HepG2 (cell line): ENCODE results near the gene PRKN. TPM values are rescaled to one million over a fixed set of nuclear protein-coding genes. Genes with fewer than 3 reads are reported as not detected.

Experiments used
- ATAC-seq: fragments of 200-7000 bp; cut with Tn5 transposase; 3 replicates; pipeline ENCODE4 v1.9.1; 2020; ENCODE audit warnings: mild to moderate bottlenecking, moderate library complexity
- BruUV-seq: library from RNA; stranded (reverse); fragments of 400-500 nt; replicated peaks from 2 replicates; lab custom pipeline; 2021; lab: Mats Ljungman, UMichigan
- CTCF ChIA-PET: fragments of 300-600 bp; formaldehyde crosslinking; extraction: SDS; loops from one replicate; lab custom pipeline; 2021; ENCODE audit warnings: low total read pairs, inconsistent platforms, low intra/inter-chr PET ratio; lab: Yijun Ruan, JAX
- POLR2A ChIA-PET: fragments of 350-600 bp; sonication (Branson Sonifier 250); formaldehyde crosslinking; loops from one replicate; lab custom pipeline; 2020; ENCODE audit warnings: antibody characterized with exemption, inconsistent platforms; lab: Yijun Ruan, JAX
- DNase-seq: peaks from one replicate; pipeline ENCODE4 v3.0.0-alpha.2; 2015; ENCODE audit warnings: low spot score
- FAIRE-seq: peaks from 3 replicates; lab custom pipeline; 2011; peaks lifted over from hg19 to GRCh38; lab: Jason Lieb, UNC
- H2AFZ ChIP-seq: one replicate; pipeline ENCODE4 v1.6.1; 2011; ENCODE audit warnings: low read length, inconsistent platforms
- H3K27ac ChIP-seq: fragments of 300-600 bp; 3 replicates; pipeline ENCODE4 v1.8.0; 2011; ENCODE audit warnings: mixed run types, mild to moderate bottlenecking, mixed read lengths, low read length, inconsistent platforms; ENCODE audit not compliant: insufficient read depth; ENCODE audit errors: extremely low read length
- H3K27me3 ChIP-seq, 2 experiments: fragments of 200-600 bp in 1 of 2; 2 replicates in 1 of 2; 3 replicates in 1 of 2; pipeline versions ENCODE4 v1.6.0 to v1.8.0; 2011; ENCODE audit warnings: low read length in 2 of 2, mild to moderate bottlenecking in 2 of 2, moderate library complexity in 2 of 2, inconsistent platforms in 1 of 2; ENCODE audit not compliant: insufficient read depth in 2 of 2, control insufficient read depth in 1 of 2
- H3K36me3 ChIP-seq, 2 experiments: fragments of 200-600 bp in 1 of 2; replicated peaks in 1 of 2; 2 replicates in 1 of 2; 3 replicates in 1 of 2; pipeline versions ENCODE4 v1.5.1 to v1.8.0; 2011; ENCODE audit warnings: low read length in 2 of 2, inconsistent platforms in 1 of 2; ENCODE audit not compliant: insufficient read depth in 2 of 2, control insufficient read depth in 1 of 2
- H3K4me1 ChIP-seq: 2 replicates; pipeline ENCODE4 v1.5.1; 2012; ENCODE audit warnings: low read length, inconsistent platforms; ENCODE audit not compliant: insufficient read depth
- H3K4me2 ChIP-seq: 2 replicates; pipeline ENCODE4 v1.6.0; 2011; ENCODE audit warnings: low read depth, low read length, inconsistent platforms
- H3K4me3 ChIP-seq, 3 experiments: fragments of 200-600 bp in 1 of 3; sonication (generic), shearing (Covaris generic) in 1 of 3; replicated peaks in 1 of 3; 2 replicates each; pipeline ENCODE4 v1.5.1; 2011 to 2016; ENCODE audit warnings: low read length in 3 of 3, inconsistent platforms in 2 of 3, low read depth in 2 of 3, mild to moderate bottlenecking in 2 of 3, control low read depth in 1 of 3, mixed read lengths in 1 of 3; ENCODE audit not compliant: insufficient read depth in 1 of 3
- H3K79me2 ChIP-seq: one replicate; pipeline ENCODE4 v1.6.1; 2011; ENCODE audit warnings: low read length, inconsistent platforms; ENCODE audit not compliant: insufficient read depth
- H3K9ac ChIP-seq: 2 replicates; pipeline ENCODE4 v1.6.0; 2011; ENCODE audit warnings: mild to moderate bottlenecking, low read depth, low read length, inconsistent platforms; ENCODE audit not compliant: insufficient read depth
- H3K9me3 ChIP-seq: 2 replicates; pipeline ENCODE4 v1.5.1; 2012; ENCODE audit warnings: mild to moderate bottlenecking, low read length
- H4K20me1 ChIP-seq: 2 replicates; pipeline ENCODE4 v1.6.0; 2011; ENCODE audit warnings: inconsistent platforms, mild to moderate bottlenecking, low read length, moderate library complexity; ENCODE audit not compliant: insufficient read depth
- HDAC1 ChIP-seq: sonication (generic); formaldehyde crosslinking; IDR thresholded peaks from 2 replicates; pipeline ENCODE4 v1.5.1; 2020; ENCODE audit warnings: mild to moderate bottlenecking, missing genetic modification reagents
- ZNF225 ChIP-seq: sonication (generic); formaldehyde crosslinking; IDR thresholded peaks from 2 replicates; pipeline ENCODE4 v1.4.0; 2020; ENCODE audit warnings: mild to moderate bottlenecking, missing genetic modification reagents
- ZNF441 ChIP-seq: sonication (generic); formaldehyde crosslinking; IDR thresholded peaks from 2 replicates; pipeline ENCODE4 v1.7.0; 2021; ENCODE audit warnings: missing genetic modification reagents, borderline replicate concordance
- WGBS: methylation state at CpG from one replicate; pipeline ENCODE4 v1.1.6; 2017; ENCODE audit warnings: low lambda C conversion rate; 5-methylcytosine and 5-hydroxymethylcytosine counted together
- in situ Hi-C: cut with HindIII; loops from 2 replicates; pipeline ENCODE4 v1.10.0; 2017; ENCODE audit warnings: low pct_unique_long_range_greater_than_20kb; ENCODE audit not compliant: extremely low pct_ligation_motif_present
- intact Hi-C: fragments of 100-400 bp; cut with micrococcal nuclease; formaldehyde crosslinking; loops from one replicate; pipeline ENCODE4 v1.10.0; 2022; ENCODE audit not compliant: unreplicated experiment
- polyA plus RNA-seq, 8 experiments: library from polyadenylated mRNA; depleted of rRNA in 3 of 8; stranded (reverse) in 7 of 8; unstranded in 1 of 8; fragments of >200 nt; fragmentation: Illumina TruSeq in 4 of 8; extraction: Trizol in 4 of 8; gene quantifications; 2 replicates each; pipeline versions ENCODE4 v1.2.1 to v1.2.3, GENCODE V29; 2011 to 2016; ENCODE audit warnings: low read depth in 4 of 8, missing spikeins in 1 of 8, mixed read lengths in 1 of 8; ENCODE audit not compliant: insufficient read depth in 1 of 8
- total RNA-seq, 5 experiments: library from RNA; depleted of rRNA; stranded (reverse); fragments of >200 nt; fragmentation: Illumina TruSeq; extraction: Trizol; gene quantifications; 2 replicates each; pipeline ENCODE4 v1.2.3, GENCODE V29; 2016; ENCODE audit warnings: low read depth in 1 of 5
- TF ChIP-seq, protein P1 (sequence below): sonication (generic); formaldehyde crosslinking; IDR thresholded peaks from 2 replicates; pipeline ENCODE4 v1.4.0; 2020; ENCODE audit warnings: missing genetic modification reagents
- TF ChIP-seq, protein P2 (sequence below): IDR thresholded peaks from 2 replicates; pipeline ENCODE4 v1.6.1; 2016; ENCODE audit warnings: low read depth, control low read depth

The PRKN gene
- total and polyA plus RNA-seq, 2 of the 13 experiments (the other 11 are each of a cell fraction or from before 2014, with no cell fraction given) = 0.31 to 0.44 TPM

DNA sequence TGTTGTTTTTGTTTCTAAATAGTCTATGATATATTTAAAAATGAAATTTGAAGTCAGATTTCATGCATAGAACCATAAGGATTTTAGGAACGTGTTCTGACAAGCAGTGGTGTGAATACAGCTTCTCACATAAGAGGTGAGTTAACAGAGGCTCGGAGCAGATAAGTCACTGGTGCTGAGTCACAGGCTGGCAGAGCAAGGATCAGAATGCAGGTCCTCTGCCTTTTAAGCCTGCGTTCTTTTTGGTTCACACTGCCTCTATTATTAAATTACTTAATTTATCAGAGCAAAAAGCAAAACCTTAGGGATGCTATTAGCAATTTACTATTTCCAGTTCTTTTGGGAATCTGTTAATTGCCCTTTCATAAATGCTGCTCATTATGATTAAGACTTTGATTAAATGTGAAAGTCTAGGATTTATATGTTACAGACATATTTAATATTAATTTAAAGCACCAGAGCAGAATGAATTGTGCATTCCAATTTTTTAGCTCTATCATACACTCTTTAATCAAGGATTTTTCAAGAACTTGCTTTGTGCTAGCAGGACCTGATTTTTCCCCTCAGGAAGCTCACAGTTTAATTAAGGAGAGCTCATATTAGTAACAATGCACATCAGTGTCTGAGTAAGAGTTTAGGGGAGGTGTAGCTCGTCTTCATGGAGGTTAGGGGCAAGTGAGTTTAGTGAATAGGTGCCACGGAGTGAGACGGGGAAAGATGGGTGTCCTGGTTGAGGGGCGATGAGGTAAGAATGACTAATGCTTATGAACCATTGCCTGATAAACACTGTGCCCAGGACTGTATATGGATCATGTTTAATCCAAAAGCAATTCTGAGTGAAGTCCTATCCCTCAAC lies 1241.0 kb downstream of the PRKN start:
- no peak overlapping the region for H2AFZ ChIP-seq
- in situ Hi-C loops (no loop called here), intact Hi-C loops (no loop called here)
- H3K4me1 ChIP-seq = no peaks in the 10 kb centered on the region
- WGBS = 19% methylated on average over 7 of the region's 7 CpGs
- no peaks in the 10 kb centered on the region for H3K79me2 ChIP-seq
- FAIRE-seq (no peak), DNase-seq (no peak), ATAC-seq (no peak)
- no peaks in the 10 kb centered on the region for H3K36me3 ChIP-seq
- no peaks in the 10 kb centered on the region for H3K27me3 ChIP-seq
- H3K4me2 ChIP-seq = no peak overlapping the region
- H3K4me3 ChIP-seq = no peak overlapping the region
- no peaks in the 10 kb centered on the region for H3K9me3 ChIP-seq
- no peak for TF ChIP-seq ZNF441 (CRISPR knock-in tag)
- TF ChIP-seq ZNF225 (CRISPR knock-in tag) = no peak
- TF ChIP-seq, protein P1, sequence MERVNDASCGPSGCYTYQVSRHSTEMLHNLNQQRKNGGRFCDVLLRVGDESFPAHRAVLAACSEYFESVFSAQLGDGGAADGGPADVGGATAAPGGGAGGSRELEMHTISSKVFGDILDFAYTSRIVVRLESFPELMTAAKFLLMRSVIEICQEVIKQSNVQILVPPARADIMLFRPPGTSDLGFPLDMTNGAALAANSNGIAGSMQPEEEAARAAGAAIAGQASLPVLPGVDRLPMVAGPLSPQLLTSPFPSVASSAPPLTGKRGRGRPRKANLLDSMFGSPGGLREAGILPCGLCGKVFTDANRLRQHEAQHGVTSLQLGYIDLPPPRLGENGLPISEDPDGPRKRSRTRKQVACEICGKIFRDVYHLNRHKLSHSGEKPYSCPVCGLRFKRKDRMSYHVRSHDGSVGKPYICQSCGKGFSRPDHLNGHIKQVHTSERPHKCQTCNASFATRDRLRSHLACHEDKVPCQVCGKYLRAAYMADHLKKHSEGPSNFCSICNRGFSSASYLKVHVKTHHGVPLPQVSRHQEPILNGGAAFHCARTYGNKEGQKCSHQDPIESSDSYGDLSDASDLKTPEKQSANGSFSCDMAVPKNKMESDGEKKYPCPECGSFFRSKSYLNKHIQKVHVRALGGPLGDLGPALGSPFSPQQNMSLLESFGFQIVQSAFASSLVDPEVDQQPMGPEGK = no peak
- no peak for TF ChIP-seq HDAC1 (CRISPR knock-in tag)
- TF ChIP-seq, protein P2, sequence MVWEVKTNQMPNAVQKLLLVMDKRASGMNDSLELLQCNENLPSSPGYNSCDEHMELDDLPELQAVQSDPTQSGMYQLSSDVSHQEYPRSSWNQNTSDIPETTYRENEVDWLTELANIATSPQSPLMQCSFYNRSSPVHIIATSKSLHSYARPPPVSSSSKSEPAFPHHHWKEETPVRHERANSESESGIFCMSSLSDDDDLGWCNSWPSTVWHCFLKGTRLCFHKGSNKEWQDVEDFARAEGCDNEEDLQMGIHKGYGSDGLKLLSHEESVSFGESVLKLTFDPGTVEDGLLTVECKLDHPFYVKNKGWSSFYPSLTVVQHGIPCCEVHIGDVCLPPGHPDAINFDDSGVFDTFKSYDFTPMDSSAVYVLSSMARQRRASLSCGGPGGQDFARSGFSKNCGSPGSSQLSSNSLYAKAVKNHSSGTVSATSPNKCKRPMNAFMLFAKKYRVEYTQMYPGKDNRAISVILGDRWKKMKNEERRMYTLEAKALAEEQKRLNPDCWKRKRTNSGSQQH (CRISPR knock-in tag) = no peak
- H3K9ac ChIP-seq = no peak overlapping the region
- no TSS peak for BruUV-seq
- ChIA-PET POLR2A (no interaction called here), CTCF (no interaction called here)
- no peaks in the 10 kb centered on the region for H4K20me1 ChIP-seq
- no peak overlapping the region for H3K27ac ChIP-seq
